Neural cell (in vitro differentiated cells): ENCODE measurements around the gene COG5. TPM values are rescaled to one million over a fixed set of nuclear protein-coding genes. Genes with fewer than 3 reads are reported as not detected.

Source experiments
- H2AFZ ChIP-seq: fragments of 200-600, 300-800 bp; sonication (generic), shearing (Covaris generic); 2 replicates; pipeline ENCODE4 v1.6.0; 2014; ENCODE audit warnings: low read depth, mild to moderate bottlenecking, antibody characterized with exemption, low read length, moderate library complexity
- H3F3A ChIP-seq: fragments of 200-600 bp; shearing (Covaris generic); 2 replicates; pipeline ENCODE4 v1.6.1; 2016; ENCODE audit warnings: mild to moderate bottlenecking, moderate library complexity, mixed read lengths, antibody characterized with exemption, low read length; ENCODE audit not compliant: insufficient read depth, poor library complexity, severe bottlenecking
- H3K27ac ChIP-seq: fragments of 200-600, 300-800 bp; sonication (generic), shearing (Covaris generic); 2 replicates; pipeline ENCODE4 v1.5.1; 2014; ENCODE audit warnings: mild to moderate bottlenecking, low read length, moderate library complexity
- H3K27me3 ChIP-seq: fragments of 300-800, 200-600 bp; sonication (generic), shearing (Covaris generic); 2 replicates; pipeline ENCODE4 v1.6.0; 2014; ENCODE audit warnings: mild to moderate bottlenecking, low read depth, low read length, moderate library complexity; ENCODE audit not compliant: insufficient read depth
- H3K36me3 ChIP-seq: fragments of 300-800, 200-600 bp; sonication (generic), shearing (Covaris generic); 2 replicates; pipeline ENCODE4 v1.5.1; 2014; ENCODE audit warnings: mild to moderate bottlenecking, antibody characterized with exemption, low read length, moderate library complexity; ENCODE audit not compliant: insufficient read depth
- H3K4me2 ChIP-seq: fragments of 300-800, 200-600 bp; sonication (generic), shearing (Covaris generic); 2 replicates; pipeline ENCODE4 v1.6.0; 2014; ENCODE audit warnings: mild to moderate bottlenecking, low read length
- H3K4me3 ChIP-seq: fragments of 300-800, 200-600 bp; sonication (generic), shearing (Covaris generic); 2 replicates; pipeline ENCODE4 v1.5.1; 2014; ENCODE audit warnings: mild to moderate bottlenecking, low read length, moderate library complexity
- H3K79me2 ChIP-seq: fragments of 200-600 bp; shearing (Covaris generic); replicated peaks from 2 replicates; pipeline ENCODE4 v1.6.0; 2014; ENCODE audit warnings: mild to moderate bottlenecking, low read length, moderate library complexity; ENCODE audit not compliant: insufficient read depth
- H3K9ac ChIP-seq: fragments of 300-800, 200-600 bp; sonication (generic), shearing (Covaris generic); 2 replicates; pipeline ENCODE4 v1.6.1; 2016; ENCODE audit warnings: mild to moderate bottlenecking, low read length, mixed read lengths
- H3K9me2 ChIP-seq: fragments of 200-600 bp; shearing (Covaris generic); 2 replicates; pipeline ENCODE4 v1.6.1; 2016; ENCODE audit warnings: mild to moderate bottlenecking, low read length, mixed read lengths; ENCODE audit not compliant: insufficient read depth
- H3K9me3 ChIP-seq: fragments of 200-600, 300-800 bp; sonication (generic), shearing (Covaris generic); 2 replicates; pipeline ENCODE4 v1.6.1; 2016; ENCODE audit warnings: mild to moderate bottlenecking, mixed run types, low read length, moderate library complexity, mixed read lengths
- H4K20me1 ChIP-seq: fragments of 200-600 bp; shearing (Covaris generic); 2 replicates; pipeline ENCODE4 v1.6.1; 2016; ENCODE audit warnings: mild to moderate bottlenecking, mixed run types; ENCODE audit not compliant: insufficient read depth
- EP300 ChIP-seq: fragments of 450-650 bp; conservative IDR thresholded peaks from 2 replicates; pipeline ENCODE4 v1.6.1; 2014; ENCODE audit warnings: antibody characterized with exemption, mild to moderate bottlenecking, moderate library complexity; ENCODE audit not compliant: poor library complexity, severe bottlenecking
- EZH2 ChIP-seq: fragments of 200-600, 300-800 bp; shearing (Covaris generic), sonication (generic); IDR thresholded peaks from 2 replicates; pipeline ENCODE4 v1.6.1; 2014; ENCODE audit warnings: antibody characterized with exemption, low read length, borderline replicate concordance, mild to moderate bottlenecking; ENCODE audit not compliant: insufficient read depth, poor library complexity, severe bottlenecking
- MXI1 ChIP-seq: fragments of 450-650 bp; conservative IDR thresholded peaks from 2 replicates; pipeline ENCODE4 v1.6.1; 2014; ENCODE audit warnings: antibody characterized with exemption, mild to moderate bottlenecking; ENCODE audit not compliant: poor library complexity, severe bottlenecking
- POLR2AphosphoS5 ChIP-seq: IDR thresholded peaks from 2 replicates; pipeline ENCODE4 v1.6.1; 2012
- RAD21 ChIP-seq: fragments of 450-650 bp; conservative IDR thresholded peaks from 2 replicates; pipeline ENCODE4 v1.6.1; 2014; ENCODE audit warnings: antibody characterized with exemption, mild to moderate bottlenecking, moderate library complexity
- REST ChIP-seq: IDR thresholded peaks from 2 replicates; pipeline ENCODE4 v1.6.1; 2012; ENCODE audit warnings: borderline replicate concordance
- SMC3 ChIP-seq: fragments of 450-650 bp; conservative IDR thresholded peaks from 2 replicates; pipeline ENCODE4 v1.6.1; 2014; ENCODE audit warnings: antibody characterized with exemption, mild to moderate bottlenecking, moderate library complexity; ENCODE audit not compliant: poor library complexity
- TAF1 ChIP-seq: IDR thresholded peaks from 2 replicates; pipeline ENCODE4 v1.6.1; 2012; ENCODE audit warnings: low read depth
- polyA plus RNA-seq: library from polyadenylated mRNA; depleted of rRNA; stranded (reverse); fragments of >200 nt; gene quantifications from 2 replicates; pipeline ENCODE4 v1.2.3, GENCODE V29; 2014
- TF ChIP-seq, protein P1 (sequence below): fragments of 450-650 bp; IDR thresholded peaks from 2 replicates; pipeline ENCODE4 v1.5.1; 2014; ENCODE audit warnings: antibody characterized with exemption, mild to moderate bottlenecking, moderate library complexity; ENCODE audit not compliant: poor library complexity, severe bottlenecking

Gene COG5
- polyA plus RNA-seq, 1 donor from 2014 or later = 13.3 TPM

GRCh38 chr7:107234436-107234835 is 329.3 kb downstream of the COG5 start:
- Histone ChIP-seq H4K20me1 (no peaks in the 10 kb centered on the region), H3K4me2 (no peak overlapping the region), H3K27me3 (no peaks in the 10 kb centered on the region), H3K27ac (no peak overlapping the region), H3K9ac (no peak overlapping the region), H3K9me3 (no peaks in the 10 kb centered on the region), H2AFZ (no peak overlapping the region), H3F3A (no peaks in the 10 kb centered on the region), H3K79me2 (no peaks in the 10 kb centered on the region), H3K4me3 (no peak overlapping the region), H3K36me3 (no peaks in the 10 kb centered on the region), H3K9me2 (no peaks in the 10 kb centered on the region)
- TF ChIP-seq TAF1 (no peak), POLR2AphosphoS5 (no peak), EZH2 (no peak), EP300 (no peak), SMC3 (no peak), MXI1 (no peak), REST (no peak), RAD21 (no peak)
- TF ChIP-seq, protein P1, sequence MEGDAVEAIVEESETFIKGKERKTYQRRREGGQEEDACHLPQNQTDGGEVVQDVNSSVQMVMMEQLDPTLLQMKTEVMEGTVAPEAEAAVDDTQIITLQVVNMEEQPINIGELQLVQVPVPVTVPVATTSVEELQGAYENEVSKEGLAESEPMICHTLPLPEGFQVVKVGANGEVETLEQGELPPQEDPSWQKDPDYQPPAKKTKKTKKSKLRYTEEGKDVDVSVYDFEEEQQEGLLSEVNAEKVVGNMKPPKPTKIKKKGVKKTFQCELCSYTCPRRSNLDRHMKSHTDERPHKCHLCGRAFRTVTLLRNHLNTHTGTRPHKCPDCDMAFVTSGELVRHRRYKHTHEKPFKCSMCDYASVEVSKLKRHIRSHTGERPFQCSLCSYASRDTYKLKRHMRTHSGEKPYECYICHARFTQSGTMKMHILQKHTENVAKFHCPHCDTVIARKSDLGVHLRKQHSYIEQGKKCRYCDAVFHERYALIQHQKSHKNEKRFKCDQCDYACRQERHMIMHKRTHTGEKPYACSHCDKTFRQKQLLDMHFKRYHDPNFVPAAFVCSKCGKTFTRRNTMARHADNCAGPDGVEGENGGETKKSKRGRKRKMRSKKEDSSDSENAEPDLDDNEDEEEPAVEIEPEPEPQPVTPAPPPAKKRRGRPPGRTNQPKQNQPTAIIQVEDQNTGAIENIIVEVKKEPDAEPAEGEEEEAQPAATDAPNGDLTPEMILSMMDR = no peak

- Histone ChIP-seq H3K4me2 (no peak overlapping the region), H3K9me3 (no peaks in the 10 kb centered on the region), H2AFZ (no peak overlapping the region), H3K27me3 (no peaks in the 10 kb centered on the region), H3F3A (no peaks in the 10 kb centered on the region), H3K27ac (no peak overlapping the region), H3K4me3 (no peak overlapping the region), H3K36me3 (no peaks in the 10 kb centered on the region), H3K9me2 (no peaks in the 10 kb centered on the region), H3K9ac (no peak overlapping the region), H4K20me1 (no peaks in the 10 kb centered on the region), H3K79me2 (no peaks in the 10 kb centered on the region)
- TF ChIP-seq REST (no peak), POLR2AphosphoS5 (no peak), RAD21 (no peak), TAF1 (no peak), MXI1 (no peak), EZH2 (no peak), EP300 (no peak), SMC3 (no peak)
- TF ChIP-seq, protein P1 = no peak
Measured at GRCh38 chr7:107233981-107234380, 329.7 kb downstream of the COG5 start.
